WTC11 (cell line): ENCODE results near the gene RC3H1. TPM values are rescaled to one million over a fixed set of nuclear protein-coding genes. Genes with fewer than 3 reads are reported as not detected.

ENCODE experiments used
- ATAC-seq: fragments of 200-7000 bp; cut with Tn5 transposase; 2 replicates; pipeline ENCODE4 v1.10.0; 2021; ENCODE audit warnings: mild to moderate bottlenecking, moderate library complexity
- CTCF ChIA-PET: fragments of 300-600 bp; sonication (Branson Sonifier 250); formaldehyde crosslinking; loops from one replicate; lab custom pipeline; 2021; ENCODE audit warnings: antibody characterized with exemption; lab: Charles Lee
- POLR2A ChIA-PET: fragments of 350-600 bp; sonication (Branson Sonifier 250); formaldehyde crosslinking; loops from one replicate; lab custom pipeline; 2021; ENCODE audit warnings: antibody characterized with exemption; lab: Charles Lee
- DNase-seq: peaks from one replicate; pipeline ENCODE4 v3.0.0; 2021; ENCODE audit warnings: low spot score
- H3K27ac Mint-ChIP-seq: 2 replicates; pipeline ENCODE4 v1.8.0; 2021; ENCODE audit warnings: mixed read lengths
- H3K27me3 Mint-ChIP-seq: 2 replicates; pipeline ENCODE4 v1.8.0; 2021; ENCODE audit warnings: low read depth, mild to moderate bottlenecking, moderate library complexity, mixed read lengths
- H3K36me3 Mint-ChIP-seq: 2 replicates; pipeline ENCODE4 v1.8.0; 2021; ENCODE audit warnings: mixed read lengths
- H3K4me1 Mint-ChIP-seq: 2 replicates; pipeline ENCODE4 v1.8.0; 2022; ENCODE audit warnings: mixed read lengths
- H3K4me3 Mint-ChIP-seq: 2 replicates; pipeline ENCODE4 v1.8.0; 2021; ENCODE audit warnings: mild to moderate bottlenecking, moderate library complexity, mixed read lengths
- H3K9me3 Mint-ChIP-seq: 2 replicates; pipeline ENCODE4 v1.8.0; 2021; ENCODE audit warnings: mixed read lengths
- ATF1 ChIP-seq: sonication (generic); formaldehyde crosslinking; IDR thresholded peaks from 2 replicates; pipeline ENCODE4 v1.8.1; 2023; ENCODE audit warnings: mild to moderate bottlenecking, moderate library complexity, missing genetic modification reagents
- FOXJ3 ChIP-seq: sonication (generic); formaldehyde crosslinking; IDR thresholded peaks from 2 replicates; pipeline ENCODE4 v1.9.0; 2021; ENCODE audit warnings: missing genetic modification reagents, mild to moderate bottlenecking, borderline replicate concordance
- TP53 ChIP-seq: sonication (generic); formaldehyde crosslinking; IDR thresholded peaks from 2 replicates; pipeline ENCODE4 v1.8.1; 2023; ENCODE audit warnings: mild to moderate bottlenecking, missing genetic modification reagents
- ZNF263 ChIP-seq: sonication (generic); formaldehyde crosslinking; IDR thresholded peaks from 2 replicates; pipeline ENCODE4 v1.8.1; 2022; ENCODE audit warnings: low read depth, mild to moderate bottlenecking, moderate library complexity, missing genetic modification reagents
- total RNA-seq: library from RNA; stranded (reverse); gene quantifications from 3 replicates; pipeline ENCODE4 v1.2.3, GENCODE V29; 2021
- TF ChIP-seq, protein P1 (sequence below): sonication (generic); formaldehyde crosslinking; IDR thresholded peaks from 2 replicates; pipeline ENCODE4 v1.8.1; 2023; ENCODE audit warnings: mild to moderate bottlenecking, moderate library complexity, missing genetic modification reagents
- TF ChIP-seq, protein P2 (sequence below): sonication (generic); formaldehyde crosslinking; IDR thresholded peaks from 2 replicates; pipeline ENCODE4 v1.8.0; 2022; ENCODE audit warnings: mild to moderate bottlenecking, missing genetic modification reagents
- TF ChIP-seq, protein P3 (sequence below): fragments of 250-450 bp; sonication (Bioruptor Pico); IDR thresholded peaks from 2 replicates; pipeline ENCODE4 v1.8.0; 2021; ENCODE audit warnings: mild to moderate bottlenecking
- TF ChIP-seq, protein P4 (sequence below): sonication (generic); formaldehyde crosslinking; IDR thresholded peaks from 2 replicates; pipeline ENCODE4 v1.8.0; 2022; ENCODE audit warnings: mild to moderate bottlenecking, missing genetic modification reagents
- TF ChIP-seq, protein P5 (sequence below): sonication (generic); formaldehyde crosslinking; IDR thresholded peaks from 2 replicates; pipeline ENCODE4 v1.8.1; 2023; ENCODE audit warnings: mild to moderate bottlenecking, missing genetic modification reagents, borderline replicate concordance
- TF ChIP-seq, protein P6 (sequence below): sonication (generic); formaldehyde crosslinking; IDR thresholded peaks from 2 replicates; pipeline ENCODE4 v1.8.1; 2022; ENCODE audit warnings: low read depth, mild to moderate bottlenecking, moderate library complexity, missing genetic modification reagents, borderline replicate concordance
- TF ChIP-seq, protein P7 (sequence below): sonication (generic); formaldehyde crosslinking; IDR thresholded peaks from 2 replicates; pipeline ENCODE4 v1.8.1; 2023; ENCODE audit warnings: mild to moderate bottlenecking, missing genetic modification reagents

RC3H1 gene
- total RNA-seq, 1 experiment from 2014 or later: 25.4 TPM

DNA sequence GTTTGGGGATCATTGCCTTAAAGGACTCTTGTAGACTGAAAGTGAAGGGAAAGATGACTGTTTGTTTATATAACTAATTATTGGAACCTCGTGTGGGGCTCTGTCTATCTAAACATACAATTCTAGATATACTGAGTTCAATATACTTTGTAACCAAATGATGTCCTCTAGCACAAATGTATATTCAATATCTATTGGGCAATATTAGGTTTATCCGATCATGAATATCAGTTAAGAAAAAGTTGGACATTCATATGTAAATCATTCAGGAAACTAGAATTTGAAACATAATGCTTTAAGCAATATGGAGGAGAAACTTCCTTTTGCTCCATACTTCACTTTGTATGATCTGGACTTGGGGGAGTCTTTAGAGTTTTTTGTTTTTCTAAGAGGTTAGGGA lies 8.9 kb upstream of the RC3H1 start:
- TF ChIP-seq ATF1 (no peak), ZNF263 (CRISPR knock-in tag) (no peak), TP53 (CRISPR knock-in tag) (no peak)
- TF ChIP-seq, protein P1, sequence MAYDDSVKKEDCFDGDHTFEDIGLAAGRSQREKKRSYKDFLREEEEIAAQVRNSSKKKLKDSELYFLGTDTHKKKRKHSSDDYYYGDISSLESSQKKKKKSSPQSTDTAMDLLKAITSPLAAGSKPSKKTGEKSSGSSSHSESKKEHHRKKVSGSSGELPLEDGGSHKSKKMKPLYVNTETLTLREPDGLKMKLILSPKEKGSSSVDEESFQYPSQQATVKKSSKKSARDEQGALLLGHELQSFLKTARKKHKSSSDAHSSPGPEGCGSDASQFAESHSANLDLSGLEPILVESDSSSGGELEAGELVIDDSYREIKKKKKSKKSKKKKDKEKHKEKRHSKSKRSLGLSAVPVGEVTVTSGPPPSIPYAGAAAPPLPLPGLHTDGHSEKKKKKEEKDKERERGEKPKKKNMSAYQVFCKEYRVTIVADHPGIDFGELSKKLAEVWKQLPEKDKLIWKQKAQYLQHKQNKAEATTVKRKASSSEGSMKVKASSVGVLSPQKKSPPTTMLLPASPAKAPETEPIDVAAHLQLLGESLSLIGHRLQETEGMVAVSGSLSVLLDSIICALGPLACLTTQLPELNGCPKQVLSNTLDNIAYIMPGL: no peak
- TF ChIP-seq, protein P2, sequence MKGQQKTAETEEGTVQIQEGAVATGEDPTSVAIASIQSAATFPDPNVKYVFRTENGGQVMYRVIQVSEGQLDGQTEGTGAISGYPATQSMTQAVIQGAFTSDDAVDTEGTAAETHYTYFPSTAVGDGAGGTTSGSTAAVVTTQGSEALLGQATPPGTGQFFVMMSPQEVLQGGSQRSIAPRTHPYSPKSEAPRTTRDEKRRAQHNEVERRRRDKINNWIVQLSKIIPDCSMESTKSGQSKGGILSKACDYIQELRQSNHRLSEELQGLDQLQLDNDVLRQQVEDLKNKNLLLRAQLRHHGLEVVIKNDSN (CRISPR knock-in tag): no peak
- TF ChIP-seq, protein P3, sequence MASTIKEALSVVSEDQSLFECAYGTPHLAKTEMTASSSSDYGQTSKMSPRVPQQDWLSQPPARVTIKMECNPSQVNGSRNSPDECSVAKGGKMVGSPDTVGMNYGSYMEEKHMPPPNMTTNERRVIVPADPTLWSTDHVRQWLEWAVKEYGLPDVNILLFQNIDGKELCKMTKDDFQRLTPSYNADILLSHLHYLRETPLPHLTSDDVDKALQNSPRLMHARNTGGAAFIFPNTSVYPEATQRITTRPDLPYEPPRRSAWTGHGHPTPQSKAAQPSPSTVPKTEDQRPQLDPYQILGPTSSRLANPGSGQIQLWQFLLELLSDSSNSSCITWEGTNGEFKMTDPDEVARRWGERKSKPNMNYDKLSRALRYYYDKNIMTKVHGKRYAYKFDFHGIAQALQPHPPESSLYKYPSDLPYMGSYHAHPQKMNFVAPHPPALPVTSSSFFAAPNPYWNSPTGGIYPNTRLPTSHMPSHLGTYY (CRISPR knock-in tag): no peak
- TF ChIP-seq, protein P4, sequence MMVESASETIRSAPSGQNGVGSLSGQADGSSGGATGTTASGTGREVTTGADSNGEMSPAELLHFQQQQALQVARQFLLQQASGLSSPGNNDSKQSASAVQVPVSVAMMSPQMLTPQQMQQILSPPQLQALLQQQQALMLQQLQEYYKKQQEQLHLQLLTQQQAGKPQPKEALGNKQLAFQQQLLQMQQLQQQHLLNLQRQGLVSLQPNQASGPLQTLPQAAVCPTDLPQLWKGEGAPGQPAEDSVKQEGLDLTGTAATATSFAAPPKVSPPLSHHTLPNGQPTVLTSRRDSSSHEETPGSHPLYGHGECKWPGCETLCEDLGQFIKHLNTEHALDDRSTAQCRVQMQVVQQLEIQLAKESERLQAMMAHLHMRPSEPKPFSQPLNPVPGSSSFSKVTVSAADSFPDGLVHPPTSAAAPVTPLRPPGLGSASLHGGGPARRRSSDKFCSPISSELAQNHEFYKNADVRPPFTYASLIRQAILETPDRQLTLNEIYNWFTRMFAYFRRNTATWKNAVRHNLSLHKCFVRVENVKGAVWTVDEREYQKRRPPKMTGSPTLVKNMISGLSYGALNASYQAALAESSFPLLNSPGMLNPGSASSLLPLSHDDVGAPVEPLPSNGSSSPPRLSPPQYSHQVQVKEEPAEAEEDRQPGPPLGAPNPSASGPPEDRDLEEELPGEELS (CRISPR knock-in tag): no peak
- TF ChIP-seq, protein P5, sequence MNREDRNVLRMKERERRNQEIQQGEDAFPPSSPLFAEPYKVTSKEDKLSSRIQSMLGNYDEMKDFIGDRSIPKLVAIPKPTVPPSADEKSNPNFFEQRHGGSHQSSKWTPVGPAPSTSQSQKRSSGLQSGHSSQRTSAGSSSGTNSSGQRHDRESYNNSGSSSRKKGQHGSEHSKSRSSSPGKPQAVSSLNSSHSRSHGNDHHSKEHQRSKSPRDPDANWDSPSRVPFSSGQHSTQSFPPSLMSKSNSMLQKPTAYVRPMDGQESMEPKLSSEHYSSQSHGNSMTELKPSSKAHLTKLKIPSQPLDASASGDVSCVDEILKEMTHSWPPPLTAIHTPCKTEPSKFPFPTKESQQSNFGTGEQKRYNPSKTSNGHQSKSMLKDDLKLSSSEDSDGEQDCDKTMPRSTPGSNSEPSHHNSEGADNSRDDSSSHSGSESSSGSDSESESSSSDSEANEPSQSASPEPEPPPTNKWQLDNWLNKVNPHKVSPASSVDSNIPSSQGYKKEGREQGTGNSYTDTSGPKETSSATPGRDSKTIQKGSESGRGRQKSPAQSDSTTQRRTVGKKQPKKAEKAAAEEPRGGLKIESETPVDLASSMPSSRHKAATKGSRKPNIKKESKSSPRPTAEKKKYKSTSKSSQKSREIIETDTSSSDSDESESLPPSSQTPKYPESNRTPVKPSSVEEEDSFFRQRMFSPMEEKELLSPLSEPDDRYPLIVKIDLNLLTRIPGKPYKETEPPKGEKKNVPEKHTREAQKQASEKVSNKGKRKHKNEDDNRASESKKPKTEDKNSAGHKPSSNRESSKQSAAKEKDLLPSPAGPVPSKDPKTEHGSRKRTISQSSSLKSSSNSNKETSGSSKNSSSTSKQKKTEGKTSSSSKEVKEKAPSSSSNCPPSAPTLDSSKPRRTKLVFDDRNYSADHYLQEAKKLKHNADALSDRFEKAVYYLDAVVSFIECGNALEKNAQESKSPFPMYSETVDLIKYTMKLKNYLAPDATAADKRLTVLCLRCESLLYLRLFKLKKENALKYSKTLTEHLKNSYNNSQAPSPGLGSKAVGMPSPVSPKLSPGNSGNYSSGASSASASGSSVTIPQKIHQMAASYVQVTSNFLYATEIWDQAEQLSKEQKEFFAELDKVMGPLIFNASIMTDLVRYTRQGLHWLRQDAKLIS (CRISPR knock-in tag): no peak
- TF ChIP-seq, protein P6, sequence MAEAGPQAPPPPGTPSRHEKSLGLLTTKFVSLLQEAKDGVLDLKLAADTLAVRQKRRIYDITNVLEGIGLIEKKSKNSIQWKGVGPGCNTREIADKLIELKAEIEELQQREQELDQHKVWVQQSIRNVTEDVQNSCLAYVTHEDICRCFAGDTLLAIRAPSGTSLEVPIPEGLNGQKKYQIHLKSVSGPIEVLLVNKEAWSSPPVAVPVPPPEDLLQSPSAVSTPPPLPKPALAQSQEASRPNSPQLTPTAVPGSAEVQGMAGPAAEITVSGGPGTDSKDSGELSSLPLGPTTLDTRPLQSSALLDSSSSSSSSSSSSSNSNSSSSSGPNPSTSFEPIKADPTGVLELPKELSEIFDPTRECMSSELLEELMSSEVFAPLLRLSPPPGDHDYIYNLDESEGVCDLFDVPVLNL: no peak
- TF ChIP-seq, protein P7, sequence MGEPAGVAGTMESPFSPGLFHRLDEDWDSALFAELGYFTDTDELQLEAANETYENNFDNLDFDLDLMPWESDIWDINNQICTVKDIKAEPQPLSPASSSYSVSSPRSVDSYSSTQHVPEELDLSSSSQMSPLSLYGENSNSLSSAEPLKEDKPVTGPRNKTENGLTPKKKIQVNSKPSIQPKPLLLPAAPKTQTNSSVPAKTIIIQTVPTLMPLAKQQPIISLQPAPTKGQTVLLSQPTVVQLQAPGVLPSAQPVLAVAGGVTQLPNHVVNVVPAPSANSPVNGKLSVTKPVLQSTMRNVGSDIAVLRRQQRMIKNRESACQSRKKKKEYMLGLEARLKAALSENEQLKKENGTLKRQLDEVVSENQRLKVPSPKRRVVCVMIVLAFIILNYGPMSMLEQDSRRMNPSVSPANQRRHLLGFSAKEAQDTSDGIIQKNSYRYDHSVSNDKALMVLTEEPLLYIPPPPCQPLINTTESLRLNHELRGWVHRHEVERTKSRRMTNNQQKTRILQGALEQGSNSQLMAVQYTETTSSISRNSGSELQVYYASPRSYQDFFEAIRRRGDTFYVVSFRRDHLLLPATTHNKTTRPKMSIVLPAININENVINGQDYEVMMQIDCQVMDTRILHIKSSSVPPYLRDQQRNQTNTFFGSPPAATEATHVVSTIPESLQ (CRISPR knock-in tag): no peak
- Mint-ChIP-seq H3K4me1 (peaks cover 3% of the 10 kb centered on the region; the same call in 1 of the 2 replicates), H3K27ac (no peak overlapping the region), H3K27me3 (peaks cover 71% of the 10 kb centered on the region), H3K36me3 (no peaks in the 10 kb centered on the region), H3K4me3 (no peak overlapping the region), H3K9me3 (no peaks in the 10 kb centered on the region)
- no peak for ATAC-seq
- ChIA-PET CTCF (interaction anchor here (0.9 kb wide), 1 partner anchor 159 kb away, joined by 4 read pairs; no protein-coding TSS in a partner anchor), POLR2A (no interaction called here)
- DNase-seq: no peak

DNA sequence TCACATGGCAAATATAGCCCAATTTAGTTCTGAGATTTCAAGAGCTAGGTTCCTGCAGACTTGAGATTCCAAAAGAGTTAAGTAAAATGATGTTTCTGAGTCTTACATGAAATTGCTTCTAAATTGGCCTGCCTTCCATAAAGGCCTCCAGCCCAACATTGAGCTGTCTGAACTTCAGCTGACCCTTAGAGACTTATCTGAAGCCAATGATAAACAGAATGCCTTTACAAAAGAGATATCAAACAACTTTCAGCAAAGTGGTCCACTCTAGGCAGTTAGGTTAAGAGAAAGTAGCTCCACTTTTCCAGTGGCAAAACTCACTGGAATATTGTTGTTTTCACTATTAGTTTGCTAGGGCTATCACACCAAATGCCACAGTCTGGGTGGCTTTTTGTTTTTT lies 6.3 kb upstream of the RC3H1 start:
- no peaks in the 10 kb centered on the region for H3K9me3 Mint-ChIP-seq
- no peak for DNase-seq
- no peak overlapping the region for H3K27ac Mint-ChIP-seq
- no peak for TF ChIP-seq FOXJ3 (CRISPR knock-in tag)
- H3K36me3 Mint-ChIP-seq: no peaks in the 10 kb centered on the region
- no peak for ATAC-seq
- ChIA-PET CTCF (interaction anchor here (0.8 kb wide), 1 partner anchor 551 kb away, joined by 3 read pairs; no protein-coding TSS in a partner anchor), POLR2A (no interaction called here)
- H3K4me1 Mint-ChIP-seq: peaks cover 6% of the 10 kb centered on the region
- no peak overlapping the region for H3K4me3 Mint-ChIP-seq
- peaks cover 66% of the 10 kb centered on the region for H3K27me3 Mint-ChIP-seq
